Smooth muscle cell (in vitro differentiated cells): Measurements from ENCODE around the gene IGSF22. TPM values are rescaled to one million over a fixed set of nuclear protein-coding genes. Genes with fewer than 3 reads are reported as not detected.

Experiments
- DNase-seq: peaks from one replicate; lab custom pipeline; 2025; ENCODE audit not compliant: unreplicated experiment; lab: John Stamatoyannopoulos, UW
- H2AFZ ChIP-seq: fragments of 200-600 bp; sonication (generic); 2 replicates; pipeline ENCODE4 v1.6.0; 2016; ENCODE audit warnings: antibody characterized with exemption, low read depth, mild to moderate bottlenecking
- H3F3A ChIP-seq: fragments of 200-600 bp; sonication (generic); 2 replicates; pipeline ENCODE4 v1.6.0; 2017; ENCODE audit warnings: antibody characterized with exemption, low read depth
- H3K27ac ChIP-seq: fragments of 200-600 bp; sonication (generic); 2 replicates; pipeline ENCODE4 v1.5.1; 2016; ENCODE audit warnings: low read depth, mild to moderate bottlenecking
- H3K27me3 ChIP-seq: fragments of 200-600 bp; sonication (generic); 2 replicates; pipeline ENCODE4 v1.6.1; 2016; ENCODE audit warnings: low read depth, mild to moderate bottlenecking
- H3K36me3 ChIP-seq: fragments of 200-600 bp; sonication (generic); 2 replicates; pipeline ENCODE4 v1.5.1; 2016; ENCODE audit warnings: low read depth
- H3K4me1 ChIP-seq: fragments of 200-600 bp; sonication (generic); 2 replicates; pipeline ENCODE4 v1.5.1; 2016; ENCODE audit warnings: low read depth
- H3K4me2 ChIP-seq: fragments of 200-600 bp; sonication (generic); 2 replicates; pipeline ENCODE4 v1.6.0; 2016; ENCODE audit warnings: mild to moderate bottlenecking
- H3K4me3 ChIP-seq: fragments of 200-600 bp; sonication (generic); 2 replicates; pipeline ENCODE4 v1.5.1; 2016; ENCODE audit warnings: mild to moderate bottlenecking
- H3K79me2 ChIP-seq: fragments of 200-600 bp; sonication (generic); 2 replicates; pipeline ENCODE4 v1.6.0; 2016; ENCODE audit warnings: low read depth, mild to moderate bottlenecking
- H3K9ac ChIP-seq: fragments of 200-600 bp; sonication (generic); 2 replicates; pipeline ENCODE4 v1.6.0; 2016; ENCODE audit warnings: low read depth
- H3K9me3 ChIP-seq: fragments of 200-600 bp; sonication (generic); replicated peaks from 2 replicates; pipeline ENCODE4 v1.5.1; 2016; ENCODE audit warnings: low read depth
- H4K20me1 ChIP-seq: fragments of 200-600 bp; sonication (generic); 2 replicates; pipeline ENCODE4 v1.6.0; 2016; ENCODE audit warnings: low read depth
- WGBS: methylation state at CpG from one replicate; pipeline ENCODE4 v1.1.7; 2016; ENCODE audit warnings: low lambda C conversion rate; 5-methylcytosine and 5-hydroxymethylcytosine counted together
- polyA plus RNA-seq: library from polyadenylated mRNA; unstranded; fragments of >200 nt; fragmentation: Nextera tagmentation; extraction: Ambion mirVana; gene quantifications from 2 replicates; pipeline ENCODE4 v1.2.1, GENCODE V29; 2016
- total RNA-seq: library from RNA; depleted of rRNA; stranded (reverse); fragments of >200 nt; gene quantifications from 2 replicates; pipeline ENCODE4 v1.2.3, GENCODE V29; 2014
- TF ChIP-seq, protein P1 (sequence below): fragments of 200-600 bp; sonication (generic); IDR thresholded peaks from 2 replicates; pipeline ENCODE4 v1.5.1; 2017; ENCODE audit warnings: borderline replicate concordance, mild to moderate bottlenecking, antibody characterized with exemption; ENCODE audit not compliant: insufficient read depth, poor library complexity, severe bottlenecking

IGSF22 gene
- total and polyA plus RNA-seq, 2 experiments from 2014 or later, result not detected

DNA sequence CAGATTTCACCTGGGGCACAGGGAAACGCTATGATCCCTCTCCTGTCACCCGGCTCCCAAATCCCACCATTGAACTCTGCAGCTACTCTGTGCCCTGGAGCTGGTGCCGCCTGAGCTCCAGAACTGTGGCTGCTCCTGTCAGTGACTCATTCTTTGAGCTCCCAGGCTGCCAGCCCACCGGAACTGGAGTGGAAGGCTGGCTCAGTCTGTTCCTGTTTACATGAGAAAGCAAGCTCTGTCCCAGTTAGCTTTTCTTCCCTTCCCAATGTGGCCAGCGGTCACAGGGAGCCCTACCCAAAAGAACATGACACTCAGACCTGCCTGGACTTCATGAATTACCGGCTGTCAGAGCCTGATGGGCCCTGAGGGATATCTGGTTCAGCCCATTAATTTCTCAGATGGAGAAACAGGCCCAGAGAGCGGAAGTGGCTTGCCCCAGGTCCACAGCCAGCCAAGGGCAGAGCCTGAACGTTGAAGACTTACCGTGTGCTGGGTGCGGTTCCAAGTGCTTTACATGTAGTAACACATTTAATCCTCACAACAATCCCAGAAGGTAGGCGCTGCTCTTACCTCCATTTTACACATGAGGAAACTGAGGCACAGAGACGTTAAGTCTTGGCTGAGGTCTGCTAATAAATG, 23.8 kb upstream of the IGSF22 start:
- Histone ChIP-seq H4K20me1 (no peaks in the 10 kb centered on the region), H3K4me2 (peak overlapping the region; percentile 13), H2AFZ (peak overlapping the region; percentile 93), H3K9me3 (no peaks in the 10 kb centered on the region), H3K27ac (peak overlapping the region; percentile 69), H3K79me2 (no peaks in the 10 kb centered on the region), H3K4me1 (peaks cover 3% of the 10 kb centered on the region), H3K27me3 (no peaks in the 10 kb centered on the region), H3K9ac (no peak overlapping the region), H3F3A (no peaks in the 10 kb centered on the region), H3K36me3 (no peaks in the 10 kb centered on the region), H3K4me3 (no peak overlapping the region)
- DNase-seq, result peak; percentile 26
- 57% methylated on average over 12 of the region's 12 CpGs for WGBS
- TF ChIP-seq, protein P1, sequence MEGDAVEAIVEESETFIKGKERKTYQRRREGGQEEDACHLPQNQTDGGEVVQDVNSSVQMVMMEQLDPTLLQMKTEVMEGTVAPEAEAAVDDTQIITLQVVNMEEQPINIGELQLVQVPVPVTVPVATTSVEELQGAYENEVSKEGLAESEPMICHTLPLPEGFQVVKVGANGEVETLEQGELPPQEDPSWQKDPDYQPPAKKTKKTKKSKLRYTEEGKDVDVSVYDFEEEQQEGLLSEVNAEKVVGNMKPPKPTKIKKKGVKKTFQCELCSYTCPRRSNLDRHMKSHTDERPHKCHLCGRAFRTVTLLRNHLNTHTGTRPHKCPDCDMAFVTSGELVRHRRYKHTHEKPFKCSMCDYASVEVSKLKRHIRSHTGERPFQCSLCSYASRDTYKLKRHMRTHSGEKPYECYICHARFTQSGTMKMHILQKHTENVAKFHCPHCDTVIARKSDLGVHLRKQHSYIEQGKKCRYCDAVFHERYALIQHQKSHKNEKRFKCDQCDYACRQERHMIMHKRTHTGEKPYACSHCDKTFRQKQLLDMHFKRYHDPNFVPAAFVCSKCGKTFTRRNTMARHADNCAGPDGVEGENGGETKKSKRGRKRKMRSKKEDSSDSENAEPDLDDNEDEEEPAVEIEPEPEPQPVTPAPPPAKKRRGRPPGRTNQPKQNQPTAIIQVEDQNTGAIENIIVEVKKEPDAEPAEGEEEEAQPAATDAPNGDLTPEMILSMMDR, result no peak

DNA sequence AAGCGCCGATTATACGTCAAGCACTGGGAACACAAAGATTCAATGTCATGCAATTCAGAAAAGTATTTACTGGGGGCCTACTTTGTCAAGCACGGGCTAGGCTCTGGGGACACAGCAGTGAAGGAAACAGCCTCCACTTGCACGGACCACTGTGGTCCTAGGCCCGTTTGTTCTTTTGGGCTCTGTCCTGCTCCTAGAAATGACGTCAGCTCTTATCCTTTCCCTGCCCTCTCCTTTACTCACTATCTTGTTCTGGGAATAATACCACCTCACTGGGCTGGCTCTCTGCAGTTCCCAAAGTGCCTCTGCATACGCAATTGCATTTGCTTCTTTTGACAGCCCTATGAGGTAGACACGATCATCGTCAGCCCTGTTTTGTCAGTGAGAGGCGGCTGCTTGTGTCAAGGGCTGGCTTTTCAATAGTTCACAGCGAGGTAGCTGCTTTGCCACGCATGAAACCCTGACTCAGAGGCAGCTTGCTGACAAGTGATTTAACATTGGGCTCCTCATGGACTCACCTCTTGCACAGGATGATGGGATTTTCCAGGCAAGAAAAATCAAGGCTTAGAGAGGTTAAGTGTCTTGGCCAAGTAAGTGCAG, 22.9 kb upstream of the IGSF22 start:
- no peaks in the 10 kb centered on the region for H3K9me3 ChIP-seq
- no peak for DNase-seq
- H3K36me3 ChIP-seq, result no peaks in the 10 kb centered on the region
- TF ChIP-seq, protein P1, result no peak
- no peaks in the 10 kb centered on the region for H3K27me3 ChIP-seq
- no peak overlapping the region for H3K27ac ChIP-seq
- H3K4me2 ChIP-seq, result no peak overlapping the region
- H2AFZ ChIP-seq, result peak overlapping the region; percentile 22
- no peaks in the 10 kb centered on the region for H3K79me2 ChIP-seq
- WGBS, result 82% methylated on average over 13 of the region's 13 CpGs
- H3K9ac ChIP-seq, result no peak overlapping the region
- no peaks in the 10 kb centered on the region for H4K20me1 ChIP-seq
- no peak overlapping the region for H3K4me3 ChIP-seq
- H3K4me1 ChIP-seq, result peaks cover 3% of the 10 kb centered on the region
- H3F3A ChIP-seq, result no peaks in the 10 kb centered on the region

DNA sequence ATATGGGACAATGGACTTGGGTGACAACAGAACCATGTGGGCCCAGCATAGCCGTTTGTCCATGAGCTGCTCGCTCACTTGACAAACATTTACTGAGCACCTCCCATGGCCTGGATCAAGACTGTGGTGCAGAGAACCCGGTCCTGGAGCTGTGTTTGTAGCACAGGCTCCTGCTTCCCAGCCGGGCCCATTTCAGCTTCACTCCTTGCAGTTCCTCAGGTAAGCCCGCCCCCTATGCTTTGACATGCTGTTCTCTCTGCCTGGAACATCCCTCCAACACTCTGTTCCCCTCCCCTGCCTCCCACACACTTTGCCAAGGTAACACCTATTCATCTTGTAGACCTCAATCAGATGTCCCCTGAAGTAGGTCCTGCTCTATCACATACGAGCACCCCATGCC, 19.3 kb upstream of the IGSF22 start:
- H3K4me1 ChIP-seq, result no peaks in the 10 kb centered on the region
- H3F3A ChIP-seq, result no peaks in the 10 kb centered on the region
- H3K27ac ChIP-seq, result no peak overlapping the region
- H3K9me3 ChIP-seq, result no peaks in the 10 kb centered on the region
- TF ChIP-seq, protein P1, result no peak
- 90% methylated on average over 6 of the region's 6 CpGs for WGBS
- no peaks in the 10 kb centered on the region for H4K20me1 ChIP-seq
- H3K79me2 ChIP-seq, result no peaks in the 10 kb centered on the region
- no peak overlapping the region for H2AFZ ChIP-seq
- no peaks in the 10 kb centered on the region for H3K36me3 ChIP-seq
- no peaks in the 10 kb centered on the region for H3K27me3 ChIP-seq
- no peak for DNase-seq
- H3K9ac ChIP-seq, result no peak overlapping the region
- H3K4me2 ChIP-seq, result no peak overlapping the region
- H3K4me3 ChIP-seq, result no peak overlapping the region
